GM19351 (cell line): ENCODE results near the gene NT5C2.

ENCODE experiments used
- ATAC-seq: cut with Tn5 transposase; IDR thresholded peaks from one replicate; pipeline ENCODE4 v1.9.1; 2021; ENCODE audit warnings: mild to moderate bottlenecking, moderate library complexity; ENCODE audit not compliant: unreplicated experiment

The NT5C2 gene

DNA sequence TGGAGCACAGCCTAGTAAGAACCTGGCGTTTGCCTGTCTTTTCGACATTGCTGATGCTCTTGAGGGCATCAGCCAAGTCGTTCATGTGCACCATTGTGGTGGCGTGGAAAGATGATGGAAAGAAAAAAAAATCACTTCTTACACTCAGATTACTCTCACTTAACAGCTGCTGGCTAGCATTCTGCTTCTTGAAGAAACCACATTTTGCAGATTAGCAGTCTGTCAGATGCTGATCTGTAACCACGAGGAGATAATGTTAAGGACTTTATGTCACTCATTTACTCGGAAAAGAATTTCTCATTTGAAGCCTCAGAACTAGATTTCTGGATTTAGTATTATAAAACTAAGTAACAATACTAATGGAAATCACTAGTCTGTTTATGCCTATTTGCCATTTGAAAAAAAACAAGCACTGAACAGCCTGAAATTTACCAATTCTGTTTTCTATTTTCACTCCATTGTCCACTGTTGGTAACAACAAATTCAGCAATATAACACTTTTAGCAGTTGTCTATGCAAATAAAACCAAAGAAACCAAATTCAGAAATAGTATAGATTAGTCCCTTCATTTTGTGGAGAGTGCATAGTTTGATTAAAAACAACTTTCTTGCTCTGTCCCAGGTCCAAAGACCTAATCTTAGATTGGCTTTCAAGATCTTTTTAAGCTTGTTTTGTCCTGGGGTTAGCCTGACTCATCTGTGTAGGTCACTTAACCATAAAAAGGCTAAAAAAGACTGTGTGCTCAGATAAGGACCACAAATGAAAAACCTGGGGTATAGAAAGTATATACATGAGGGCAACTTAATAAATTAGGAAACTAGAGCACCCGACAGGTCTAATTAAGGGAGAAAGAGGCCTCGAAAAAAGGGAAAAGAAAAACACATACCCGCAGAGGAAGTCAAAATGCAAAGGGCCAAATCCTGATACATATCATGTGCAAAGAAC, 67.5 kb downstream of the NT5C2 start:
- peak; percentile 89 for ATAC-seq

DNA sequence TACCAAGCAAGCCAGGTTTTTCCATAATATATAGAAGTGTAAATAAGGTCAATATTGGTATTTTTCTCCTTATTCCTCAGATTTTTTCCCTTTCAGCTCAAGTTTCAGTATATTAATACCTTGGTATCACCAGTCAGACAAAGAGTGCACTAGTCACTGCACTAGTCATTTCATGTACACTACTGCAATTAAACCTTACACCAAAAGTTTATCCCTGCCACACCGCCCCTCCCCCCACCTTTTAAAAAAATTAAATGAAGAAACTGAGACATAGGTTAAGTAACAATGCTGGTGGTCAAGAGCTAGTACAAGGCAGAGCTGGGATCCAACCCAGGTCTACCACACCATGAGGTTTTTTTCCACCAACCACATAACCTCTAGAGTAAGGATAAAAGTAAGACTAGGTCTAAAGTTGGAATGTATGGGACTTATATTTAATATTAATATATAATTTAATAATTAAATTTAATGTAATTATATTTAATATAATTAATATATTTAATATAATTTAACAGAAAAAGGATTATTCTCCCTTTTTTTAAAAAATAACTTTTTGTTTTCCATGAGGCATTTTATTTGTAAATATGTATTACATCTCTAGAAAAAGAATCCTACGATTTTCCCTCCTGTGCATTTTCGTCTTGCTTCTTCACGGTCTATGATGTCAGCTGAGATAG, 68.5 kb downstream of the NT5C2 start:
- ATAC-seq, result no peak

DNA sequence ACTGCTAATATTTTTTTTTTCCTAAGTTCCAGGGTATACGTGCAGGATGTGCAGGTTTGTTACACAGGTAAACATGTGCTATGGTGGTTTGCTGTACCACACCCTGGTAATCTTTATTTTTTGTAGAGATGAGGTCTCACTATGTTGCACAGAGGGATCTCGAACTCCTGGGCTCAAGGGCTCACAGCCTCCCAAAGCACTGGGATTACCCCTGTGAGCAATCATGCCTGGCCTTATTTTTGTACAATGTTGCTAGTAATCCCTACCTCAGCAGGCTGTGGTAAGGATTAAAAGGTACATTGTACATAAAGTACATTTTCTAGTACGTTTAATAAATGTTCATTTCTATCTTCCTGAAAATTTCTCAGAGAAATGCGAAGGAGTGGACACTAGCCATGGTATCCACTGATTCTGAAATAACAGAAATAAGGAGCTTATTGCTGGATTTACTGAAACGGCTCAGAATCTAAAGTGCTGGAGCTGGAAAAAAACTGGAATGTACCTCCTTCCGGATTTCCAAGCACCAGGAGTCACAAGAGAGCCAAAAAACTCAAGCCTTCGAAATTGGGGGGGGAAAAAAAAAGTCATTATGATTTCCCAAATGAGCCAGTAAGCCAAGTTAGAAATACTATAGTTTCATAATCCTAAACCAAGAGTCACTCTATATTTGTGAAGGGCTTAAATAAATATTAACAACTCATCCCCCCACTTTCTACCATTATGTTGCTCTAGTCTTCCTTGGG, 69.6 kb downstream of the NT5C2 start:
- ATAC-seq, result no peak

DNA sequence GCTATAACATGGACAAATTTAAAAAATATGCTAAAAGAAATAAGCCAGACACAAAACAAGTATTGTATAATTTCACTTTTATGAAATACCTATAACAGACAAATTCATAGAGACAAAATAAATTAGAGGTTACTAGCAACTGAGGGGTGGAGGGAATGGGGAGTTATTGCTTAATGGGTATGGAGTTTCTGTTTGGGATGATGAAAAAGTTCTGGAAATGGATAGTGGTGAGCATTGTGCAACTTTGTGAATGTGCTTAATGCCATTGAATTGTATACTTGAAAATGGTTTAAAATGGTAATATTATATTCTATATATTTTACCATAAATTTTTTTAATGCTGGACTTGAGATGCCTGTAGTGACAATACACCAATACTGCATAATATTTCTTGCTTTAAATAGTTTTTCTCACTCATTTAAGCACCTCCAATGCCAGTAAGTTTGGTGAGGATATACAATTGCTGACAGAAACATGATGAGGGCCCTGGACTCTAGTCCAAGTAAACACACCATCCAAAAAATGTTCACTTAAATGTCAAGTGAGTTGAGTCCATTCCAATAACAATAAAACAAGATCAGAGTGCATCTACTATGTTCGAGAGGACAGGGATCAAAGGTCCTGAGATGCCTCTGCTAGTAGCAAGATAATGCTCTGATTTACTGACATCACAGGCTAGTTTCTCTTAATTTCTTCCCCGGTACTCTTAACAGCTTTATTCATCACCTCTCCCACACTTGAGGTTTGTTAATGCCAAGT, 71.9 kb downstream of the NT5C2 start:
- no peak for ATAC-seq

DNA sequence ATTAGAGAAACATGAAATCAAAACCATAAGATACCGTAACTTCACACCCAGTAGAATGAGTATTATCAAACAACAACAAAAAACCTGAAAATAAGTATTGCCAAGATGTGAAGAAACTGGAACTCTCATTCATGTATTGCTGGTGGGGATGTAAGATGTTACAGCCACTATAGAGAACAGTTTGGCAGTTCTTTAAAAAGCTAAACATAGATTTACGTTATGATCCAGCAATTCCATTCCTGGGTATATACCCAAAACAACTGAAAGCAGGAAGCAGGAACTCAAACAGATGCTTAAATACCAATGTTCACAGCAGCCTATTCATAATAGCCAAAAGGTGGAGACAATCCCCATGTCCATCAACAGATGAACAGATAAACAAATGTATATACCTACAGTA, 72.5 kb downstream of the NT5C2 start:
- no peak for ATAC-seq

DNA sequence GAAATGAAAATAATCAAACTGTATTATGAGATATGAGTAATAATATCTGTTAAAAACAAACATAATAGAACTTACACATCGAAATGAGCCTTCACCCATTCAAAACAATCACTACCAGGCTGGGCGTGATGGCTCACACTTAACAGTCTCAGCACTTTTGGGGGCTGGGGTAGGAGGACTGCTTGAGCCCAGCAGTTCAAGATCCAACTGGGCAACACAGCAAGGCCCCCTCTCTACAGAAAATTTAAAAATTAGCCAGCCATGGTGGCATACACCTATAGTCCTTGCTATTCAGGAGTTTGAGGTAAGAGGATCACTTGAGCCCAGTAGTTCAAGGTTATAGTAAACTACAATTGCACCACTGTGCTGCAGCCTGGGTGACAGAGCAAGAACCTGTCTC, 75.8 kb downstream of the NT5C2 start:
- ATAC-seq, result no peak

DNA sequence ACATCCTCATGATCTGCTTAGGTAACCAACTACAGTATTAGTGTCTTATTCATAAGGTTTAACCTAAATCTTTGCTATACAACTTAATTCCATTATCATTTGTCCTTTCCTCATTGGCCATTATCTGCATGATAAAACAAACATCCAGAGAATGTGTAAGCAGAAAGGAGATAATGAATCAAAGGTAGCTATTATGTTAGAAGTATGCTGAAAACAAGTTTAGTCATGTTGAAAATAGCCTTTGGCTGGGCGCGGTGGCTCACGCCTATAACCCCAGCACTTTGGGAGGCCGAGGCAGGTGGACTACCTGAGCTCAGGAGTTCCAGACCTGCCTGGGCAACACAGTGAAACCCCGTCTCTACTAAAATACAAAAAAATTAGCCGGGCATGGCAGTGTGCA, 78.2 kb downstream of the NT5C2 start:
- ATAC-seq, result no peak

DNA sequence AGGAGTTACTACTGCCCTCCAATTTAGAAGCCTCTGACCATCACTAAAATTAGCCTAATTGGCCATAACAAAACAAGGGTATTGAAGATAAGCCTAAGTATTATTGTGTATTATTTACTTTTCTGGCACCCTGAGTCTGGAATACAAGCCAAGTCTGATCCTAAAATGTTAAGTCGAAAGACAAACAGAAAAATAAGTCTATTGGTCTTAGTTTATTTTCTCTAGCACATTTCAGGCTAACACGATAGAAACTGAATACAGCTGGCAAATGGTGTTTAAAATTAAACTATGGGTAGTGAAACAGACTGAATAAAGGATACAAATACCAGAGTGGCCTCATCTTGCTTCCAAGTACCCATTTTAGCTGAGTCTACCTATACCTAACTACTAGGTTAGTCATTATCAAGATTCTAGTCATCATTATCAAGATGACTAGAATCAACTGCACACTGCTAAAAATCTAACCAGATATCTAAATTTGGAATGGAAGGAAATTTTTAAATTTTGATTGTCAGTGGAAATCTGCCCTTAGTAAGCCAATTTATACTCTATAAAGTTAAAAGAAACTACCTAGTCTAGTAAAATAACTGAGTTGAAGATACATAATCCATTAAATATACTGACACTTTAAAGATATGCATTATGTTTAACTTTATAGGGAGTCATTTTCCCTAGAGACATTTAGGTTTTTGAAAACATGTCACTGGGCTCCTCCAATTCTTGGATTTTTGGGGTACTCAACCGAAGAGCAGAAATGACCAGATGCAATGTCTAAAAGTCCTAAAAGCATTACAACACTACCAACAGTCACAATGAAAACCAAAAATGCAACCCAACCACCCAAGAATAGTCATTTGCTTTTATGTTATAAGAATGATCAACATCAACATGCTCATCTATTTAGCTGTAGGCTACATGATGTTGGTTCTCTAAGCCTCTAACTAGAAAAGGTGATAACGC, 80.9 kb downstream of the NT5C2 start:
- no peak for ATAC-seq

DNA sequence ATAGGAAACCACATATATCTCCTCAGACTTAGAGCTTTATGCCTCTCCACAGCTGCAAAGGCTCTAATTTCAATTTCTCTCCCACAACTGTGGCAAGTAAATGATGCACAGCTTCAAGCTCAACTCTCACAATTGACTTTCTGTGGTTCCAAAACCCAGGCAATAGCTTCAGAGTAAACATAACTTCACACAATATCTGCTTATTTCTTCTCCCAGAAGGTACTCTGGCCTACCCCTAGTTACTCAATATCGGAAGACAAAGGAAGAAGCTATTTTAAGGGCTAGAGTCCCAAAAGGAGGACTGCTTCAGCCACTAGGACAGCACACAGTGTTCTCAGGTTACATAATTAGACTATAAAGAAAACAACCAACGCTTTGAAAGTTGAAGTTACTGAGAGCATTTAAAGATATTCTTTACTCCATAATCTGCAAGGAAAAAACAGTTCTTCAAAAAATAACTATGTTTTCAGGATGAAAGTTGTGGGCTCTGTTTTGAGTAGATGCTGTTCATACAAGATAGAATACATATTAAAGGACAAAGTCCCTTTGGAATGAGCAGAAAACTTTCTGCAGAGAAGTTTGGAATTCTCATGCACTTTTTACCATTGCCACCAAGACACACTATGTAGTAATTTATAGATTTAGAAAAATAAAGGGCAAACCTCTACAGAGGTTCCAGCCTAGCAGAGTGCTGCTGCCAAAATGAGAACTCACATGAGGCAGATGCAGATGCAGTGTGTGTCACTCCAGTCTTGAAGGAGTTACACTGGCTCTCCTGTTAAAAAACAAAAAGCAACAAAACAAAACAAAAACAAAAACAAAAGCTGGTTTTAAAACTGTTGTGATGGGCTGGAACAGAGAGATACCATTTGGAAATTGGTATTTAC, 81.8 kb downstream of the NT5C2 start:
- peak; percentile 60 for ATAC-seq

DNA sequence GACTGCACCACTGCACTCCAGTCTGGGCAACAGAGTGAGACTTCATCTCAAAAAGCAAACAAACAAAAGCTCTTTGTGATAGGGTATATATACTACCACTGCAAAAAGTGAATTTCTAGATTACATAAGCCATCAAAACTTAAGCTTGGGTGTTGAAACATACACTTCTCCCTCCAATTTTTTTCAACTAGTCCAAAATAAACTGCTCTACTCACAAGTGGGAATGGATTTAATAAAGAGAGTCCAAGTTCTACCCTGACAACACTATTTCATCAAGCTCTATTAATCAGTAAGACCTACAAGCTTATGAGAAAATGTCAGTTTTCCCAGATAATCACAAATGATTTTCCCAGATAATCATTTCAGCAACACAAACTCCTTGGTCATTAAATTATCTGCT, 82.7 kb downstream of the NT5C2 start:
- ATAC-seq, result no peak

DNA sequence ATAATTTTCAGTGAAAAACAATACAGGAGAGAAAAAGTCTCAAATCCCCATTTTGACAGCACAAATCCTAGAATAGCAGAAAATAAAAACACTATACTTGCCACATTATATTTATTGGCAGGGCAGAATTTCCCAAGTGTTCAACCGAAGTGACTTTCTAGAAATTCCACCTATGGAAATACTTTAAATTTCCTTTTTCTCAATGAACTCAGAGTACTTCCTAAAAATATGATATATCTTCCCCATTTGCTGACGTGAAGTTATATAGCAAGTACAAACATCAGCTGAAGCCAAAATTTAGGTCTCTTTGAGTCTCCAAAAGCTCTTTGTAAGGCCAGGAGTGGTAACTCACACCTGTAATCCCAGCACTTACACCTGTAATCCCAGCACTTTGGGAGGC, 83.3 kb downstream of the NT5C2 start:
- ATAC-seq, result no peak

DNA sequence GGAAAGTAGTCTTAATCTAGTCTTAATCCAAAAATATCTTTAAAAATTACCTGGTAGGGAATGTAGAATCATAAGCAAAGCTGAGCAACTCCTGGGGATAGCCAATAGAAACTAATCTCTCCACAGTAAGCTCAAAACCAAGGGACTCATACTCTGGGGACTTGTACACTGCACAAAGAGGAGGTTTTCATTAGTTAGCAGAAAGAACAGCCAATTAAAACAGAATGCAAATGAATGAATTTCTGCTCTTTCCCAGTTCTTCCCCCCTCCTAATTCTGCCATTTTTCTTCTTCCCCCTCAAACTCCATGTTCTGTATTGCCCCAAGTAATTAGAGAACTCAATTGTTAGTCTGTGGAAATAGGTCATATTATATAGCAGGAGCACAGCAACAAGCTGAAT, 86.5 kb downstream of the NT5C2 start:
- ATAC-seq, result no peak

DNA sequence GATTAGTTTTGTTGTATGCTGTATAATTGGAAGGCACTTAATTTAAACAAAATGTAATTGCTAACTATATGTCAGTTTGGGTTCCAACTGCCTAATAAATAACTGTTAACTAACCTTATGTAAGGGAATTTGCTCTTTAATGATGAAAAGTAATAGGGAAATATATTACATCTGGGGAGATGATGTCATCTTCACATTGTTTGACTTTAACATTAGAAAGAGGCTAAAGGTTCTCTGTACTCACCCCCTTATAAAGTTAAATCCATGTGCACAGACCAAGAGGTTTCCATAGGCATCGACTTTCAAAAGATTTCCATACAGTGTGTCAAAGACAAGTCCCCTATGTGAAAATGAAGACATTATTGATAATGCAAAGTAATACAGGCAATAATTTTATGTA, 87.6 kb downstream of the NT5C2 start:
- no peak for ATAC-seq

DNA sequence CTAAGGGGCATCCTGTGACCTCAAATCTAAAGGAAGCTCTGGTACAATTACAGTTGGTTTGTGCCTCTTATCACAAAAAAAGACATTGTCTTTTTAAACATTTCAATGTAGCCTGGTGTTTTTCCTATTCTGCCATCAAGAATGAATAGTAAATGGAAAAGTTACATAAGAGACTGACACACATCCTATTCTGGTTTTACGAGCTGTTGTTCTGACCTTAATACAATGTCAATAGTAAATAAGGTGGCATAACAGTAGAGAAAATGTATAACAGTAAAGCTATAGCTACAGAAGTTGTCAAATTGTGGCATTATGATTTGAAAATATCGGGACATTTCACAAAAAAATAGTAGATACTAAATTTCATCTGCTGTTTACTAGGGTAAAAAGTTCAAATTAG, 88.4 kb downstream of the NT5C2 start:
- ATAC-seq, result no peak

DNA sequence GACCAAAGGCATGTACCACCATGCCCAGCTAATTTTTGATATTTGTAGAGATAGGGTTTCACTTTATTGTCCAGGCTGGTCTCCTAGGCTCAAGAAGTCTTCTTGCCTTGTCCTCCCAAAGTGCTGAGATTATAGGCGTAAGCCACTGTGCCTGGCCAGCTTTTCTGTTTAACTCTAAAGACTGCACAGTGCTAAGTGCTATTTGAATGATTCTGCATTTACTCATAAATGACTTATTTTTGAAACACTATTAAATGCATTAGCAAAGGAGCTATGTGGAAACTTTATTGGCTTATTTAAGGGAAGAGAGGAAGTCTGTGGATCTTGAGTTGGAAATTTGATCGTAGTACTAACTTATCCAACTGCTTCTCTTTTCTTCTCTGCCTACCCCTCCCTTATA, 89.1 kb downstream of the NT5C2 start:
- ATAC-seq, result no peak

DNA sequence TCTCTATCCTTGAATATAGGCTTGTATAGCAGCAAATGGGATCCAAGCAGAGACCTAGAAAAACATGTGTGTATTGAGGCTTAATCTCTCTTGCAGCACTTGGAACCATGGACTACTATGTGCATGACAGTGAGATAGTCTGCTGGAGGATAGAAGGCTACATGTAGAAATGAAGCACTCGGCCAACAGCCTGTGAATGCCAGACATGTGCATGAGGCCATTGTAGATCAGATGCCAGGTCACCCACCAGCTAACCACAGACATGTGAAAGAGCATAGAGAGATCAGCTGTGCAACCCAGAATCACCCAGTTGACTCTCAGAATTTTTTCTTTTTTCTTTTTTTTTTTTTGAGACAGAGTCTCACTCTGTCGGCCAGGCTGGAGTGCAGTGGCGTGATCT, 90.9 kb downstream of the NT5C2 start:
- no peak for ATAC-seq

DNA sequence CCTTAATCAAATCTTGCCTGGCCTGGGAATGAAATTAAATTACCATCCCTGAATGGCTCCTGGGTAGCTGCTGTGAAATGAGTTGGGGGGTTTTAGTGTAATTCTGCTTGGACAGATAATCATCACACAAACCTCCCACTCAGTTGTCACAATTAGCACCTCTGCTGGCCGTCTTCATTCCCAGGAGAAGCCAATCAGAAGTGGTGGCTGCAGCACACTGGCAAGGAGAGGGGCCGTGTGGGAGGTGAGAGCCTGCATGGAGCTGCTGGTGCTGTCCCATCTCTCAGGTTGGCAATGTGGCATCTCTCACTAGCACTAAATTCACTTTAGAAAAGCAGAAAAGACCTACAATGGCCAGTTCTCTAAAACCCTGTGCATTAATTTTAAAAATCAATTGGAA, 92.5 kb downstream of the NT5C2 start:
- no peak for ATAC-seq

DNA sequence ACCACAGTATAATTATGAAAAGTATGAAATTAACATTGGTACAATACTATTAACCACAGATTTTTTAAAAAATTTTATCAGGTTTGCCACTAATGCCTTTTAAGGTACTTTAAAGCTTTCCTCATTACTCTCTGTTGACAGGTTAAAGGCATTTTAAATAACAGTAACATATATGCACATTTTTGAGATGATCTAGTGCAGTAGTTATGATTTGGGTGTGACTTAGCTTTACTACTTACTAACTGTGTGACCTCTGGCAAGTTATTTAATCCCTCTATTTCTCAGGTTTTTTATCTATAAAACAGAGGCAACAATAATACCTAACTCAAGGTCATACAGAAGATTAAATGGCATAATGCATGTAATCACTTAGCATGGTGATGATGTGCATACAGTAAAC, 94.8 kb downstream of the NT5C2 start:
- ATAC-seq, result no peak

DNA sequence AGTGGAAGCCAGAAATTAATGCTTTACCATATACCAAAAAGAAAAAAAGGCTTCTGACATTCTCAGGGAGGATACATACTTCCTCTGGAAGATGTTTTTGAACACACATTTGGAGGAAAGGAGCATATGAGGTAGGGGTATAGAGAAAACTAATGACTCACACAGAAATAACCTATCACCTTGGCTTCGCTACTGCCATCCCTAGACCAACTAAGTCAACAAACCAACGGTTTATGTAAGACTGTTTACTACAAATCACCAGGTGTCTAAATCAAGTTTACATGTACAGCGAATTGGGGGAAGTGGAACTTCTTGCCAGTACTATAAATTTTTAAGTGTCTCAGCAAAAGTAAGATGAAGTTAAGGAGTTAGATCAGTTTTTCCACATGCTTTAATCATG, 96.9 kb downstream of the NT5C2 start:
- no peak for ATAC-seq
